AG09319 (cell line): ENCODE results near the gene LBP.
"Not testable (repeated sequence)": the region's sequence is repeated elsewhere in the genome, so short reads cannot be mapped to it uniquely, and the experiment has no call there.

Experiments
- DNase-seq: peaks from one replicate; pipeline ENCODE4 v3.0.0-alpha.2; 2010; ENCODE audit warnings: low read depth; ENCODE audit errors: extremely low read depth
- CTCF ChIP-seq: IDR thresholded peaks from 2 replicates; pipeline ENCODE4 v1.5.1; 2011; ENCODE audit warnings: low read depth, mild to moderate bottlenecking, inconsistent platforms, low read length, moderate library complexity

LBP gene

DNA sequence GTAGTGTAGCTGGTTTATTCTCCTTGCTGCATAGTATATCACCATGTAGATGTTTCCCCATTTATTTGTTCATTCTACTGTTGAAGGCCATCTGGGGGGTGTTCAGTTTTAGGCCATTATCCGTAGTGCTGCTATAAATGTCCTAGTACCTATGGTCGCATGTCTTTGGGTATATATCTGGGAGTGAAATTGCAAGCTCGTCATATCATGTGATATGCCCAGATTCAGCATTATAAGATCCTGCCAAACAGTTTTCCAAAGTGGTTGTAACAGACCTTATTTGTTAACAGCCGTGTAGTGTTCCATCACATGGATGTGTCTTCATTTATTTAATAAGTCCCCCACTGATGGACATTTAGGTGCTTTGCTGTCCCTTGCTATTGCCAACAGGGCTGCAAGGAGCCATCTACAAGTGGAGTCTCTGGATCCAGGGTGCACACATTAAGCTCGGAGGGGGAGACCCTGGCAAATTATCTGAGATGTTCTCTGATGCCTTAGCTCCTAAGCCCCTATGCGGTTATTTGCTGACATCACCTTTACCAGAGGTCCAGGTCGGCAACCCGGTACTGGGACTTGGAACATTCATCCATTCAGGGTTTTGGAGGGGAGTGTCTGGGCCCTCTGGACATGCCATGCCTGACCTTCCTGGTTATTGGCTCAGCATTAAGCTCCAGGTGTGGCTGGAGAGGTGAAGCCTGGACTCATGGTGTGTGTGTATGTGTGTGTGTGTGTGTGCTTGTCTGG is 16.9 kb downstream of the LBP start:
- no peak for DNase-seq
- TF ChIP-seq CTCF = no peak

DNA sequence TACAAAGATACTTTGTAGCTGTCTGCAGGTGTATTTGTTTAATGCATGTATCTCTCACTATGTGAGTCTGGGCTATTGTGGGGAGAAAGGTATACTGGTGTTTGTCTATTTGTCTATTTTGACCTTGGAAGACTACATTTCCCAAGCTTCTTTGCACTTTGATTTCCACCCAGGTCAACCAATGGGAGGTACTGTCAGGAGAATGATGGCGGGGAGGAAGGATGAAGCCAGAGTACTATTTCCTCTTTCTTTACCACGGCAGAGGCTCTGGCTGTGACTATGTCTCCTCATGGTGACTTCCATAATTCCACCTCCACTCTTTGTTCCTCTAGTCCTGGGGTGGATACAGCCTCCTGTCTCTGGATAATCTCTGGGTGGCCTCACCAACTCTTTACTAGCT is 23.1 kb downstream of the LBP start:
- TF ChIP-seq CTCF = no peak
- DNase-seq = no peak

- no peak for TF ChIP-seq CTCF
- DNase-seq = no peak
Observed at GRCh38 chr20:38372806-38373205, 26.5 kb downstream of the LBP start.

DNA sequence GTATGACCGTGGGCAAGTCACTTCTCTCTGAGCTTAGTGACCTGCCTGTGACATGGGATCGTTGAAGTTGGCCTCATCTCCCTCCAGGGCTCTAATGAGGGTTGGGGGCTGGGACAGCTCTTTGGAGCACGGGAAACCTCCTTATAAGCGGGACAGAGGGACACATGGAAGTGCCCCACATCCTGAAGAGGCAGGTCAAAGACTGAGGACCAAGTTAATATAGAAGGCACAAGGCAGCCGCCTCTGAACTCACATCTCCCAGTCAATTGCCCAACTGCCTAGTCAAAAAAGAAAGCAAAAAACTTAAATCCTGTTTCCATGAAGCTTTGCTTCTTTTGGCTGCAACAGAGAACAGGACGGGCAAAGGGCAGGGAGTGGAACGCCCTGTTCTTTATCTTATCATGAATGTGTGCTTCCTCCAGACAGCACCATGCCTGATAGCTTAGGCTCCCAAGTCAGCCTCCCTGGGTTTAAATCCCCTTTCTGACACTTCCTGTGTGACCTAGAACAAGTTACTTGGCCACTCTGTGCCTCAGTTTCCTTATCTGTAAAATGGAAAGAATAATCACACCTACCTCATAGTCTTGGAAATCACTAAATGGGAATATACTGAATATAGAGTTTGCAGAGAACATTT is 27.1 kb downstream of the LBP start:
- TF ChIP-seq CTCF = no peak
- no peak for DNase-seq

DNA sequence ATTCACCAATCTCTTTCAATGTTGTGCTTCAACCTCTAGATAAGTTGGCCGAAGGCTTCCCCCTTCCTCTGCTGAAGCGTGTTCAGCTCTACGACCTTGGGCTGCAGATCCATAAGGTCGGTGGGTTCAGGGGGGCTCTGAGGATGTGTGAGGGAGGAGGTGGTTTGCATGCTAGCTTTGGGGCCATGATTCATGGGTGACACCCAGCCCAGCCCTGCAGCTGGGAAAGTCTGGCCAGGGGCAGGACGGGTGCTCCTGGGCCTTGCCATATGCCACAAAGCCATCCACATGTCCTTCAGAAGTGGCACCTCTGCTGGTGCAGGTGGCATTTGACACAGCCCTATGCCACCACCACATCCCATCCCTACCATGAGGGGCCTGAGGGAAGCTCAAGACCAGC is 27.6 kb downstream of the LBP start:
- TF ChIP-seq CTCF = no peak
- DNase-seq = no peak

- DNase-seq = no peak
- no peak for TF ChIP-seq CTCF
Observed at GRCh38 chr20:38377039-38377685, 30.9 kb downstream of the LBP start.

- not testable (repeated sequence) for DNase-seq
Observed at GRCh38 chr20:38377838-38378237, 31.6 kb downstream of the LBP start.

DNA sequence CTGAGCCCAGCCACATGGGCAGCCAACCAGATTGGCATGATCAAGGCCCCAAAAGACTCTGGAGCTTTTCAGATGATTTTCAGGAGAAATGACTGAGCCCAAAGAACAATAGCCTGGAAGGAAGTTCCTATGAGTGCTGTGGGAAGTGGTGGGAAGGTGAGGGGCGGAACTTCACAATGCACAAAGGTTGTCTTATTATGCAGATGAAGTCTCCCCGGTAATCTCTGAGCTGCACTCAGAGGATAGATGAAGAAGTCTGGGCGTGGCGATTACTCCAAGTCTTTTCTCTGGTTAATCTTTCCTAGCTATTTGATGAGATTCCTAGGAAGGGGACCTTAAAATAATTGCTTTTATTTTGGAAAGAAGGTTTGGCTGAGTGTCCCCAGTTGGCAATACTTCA is 36.9 kb downstream of the LBP start:
- no peak for TF ChIP-seq CTCF
- no peak for DNase-seq
